ENCODE measurements around the gene CBFB.
"Not testable (repeated sequence)": the region's sequence is repeated elsewhere in the genome, so short reads cannot be mapped to it uniquely, and the experiment has no call there.

CBFB gene

GRCh38 chr16:67116388-67117311, 87.7 kb downstream of the CBFB start:
- in situ Hi-C loops (cut with MboI; ENCODE audit: low sequenced_read_pairs): no loop called here

GRCh38 chr16:67117716-67118115, 88.8 kb downstream of the CBFB start:
- in situ Hi-C loops (cut with MboI; ENCODE audit: low sequenced_read_pairs): no loop called here

- in situ Hi-C loops (cut with MboI; ENCODE audit: low sequenced_read_pairs): no loop called here
These were observed 91.1 kb downstream of the CBFB start for GRCh38 chr16:67120025-67120424.

GRCh38 chr16:67122799-67123198, 93.8 kb downstream of the CBFB start:
- in situ Hi-C loops (cut with MboI; ENCODE audit: low sequenced_read_pairs): not testable (repeated sequence)

GRCh38 chr16:67128417-67128816, 99.5 kb downstream of the CBFB start:
- in situ Hi-C loops (cut with MboI; ENCODE audit: low sequenced_read_pairs): no loop called here

- in situ Hi-C loops (cut with MboI; ENCODE audit: low sequenced_read_pairs): no loop called here
These were observed 99.9 kb downstream of the CBFB start for GRCh38 chr16:67128887-67129286.

- in situ Hi-C loops (cut with MboI; ENCODE audit: low sequenced_read_pairs): no loop called here
These were observed 100.5 kb downstream of the CBFB start for GRCh38 chr16:67129422-67129821.

GRCh38 chr16:67137605-67138004, 108.7 kb downstream of the CBFB start:
- in situ Hi-C loops (cut with MboI; ENCODE audit: low sequenced_read_pairs): no loop called here

GRCh38 chr16:67141391-67141790, 112.4 kb downstream of the CBFB start:
- in situ Hi-C loops (cut with MboI; ENCODE audit: low sequenced_read_pairs): no loop called here

GRCh38 chr16:67142342-67142741, 113.4 kb downstream of the CBFB start:
- in situ Hi-C loops (cut with MboI; ENCODE audit: low sequenced_read_pairs): no loop called here

GRCh38 chr16:67144943-67145342, 116.0 kb downstream of the CBFB start:
- in situ Hi-C loops (cut with MboI; ENCODE audit: low sequenced_read_pairs): no loop called here

- in situ Hi-C loops (cut with MboI; ENCODE audit: low sequenced_read_pairs): no loop called here
These were observed 116.8 kb downstream of the CBFB start for GRCh38 chr16:67145746-67146145.

GRCh38 chr16:67146523-67147357, 117.8 kb downstream of the CBFB start:
- in situ Hi-C loops (cut with MboI; ENCODE audit: low sequenced_read_pairs): no loop called here

- in situ Hi-C loops (cut with MboI; ENCODE audit: low sequenced_read_pairs): no loop called here
These were observed 118.6 kb downstream of the CBFB start for GRCh38 chr16:67147437-67148140.

- in situ Hi-C loops (cut with MboI; ENCODE audit: low sequenced_read_pairs): no loop called here
These were observed 119.3 kb downstream of the CBFB start for GRCh38 chr16:67148221-67148620.

- in situ Hi-C loops (cut with MboI; ENCODE audit: low sequenced_read_pairs): no loop called here
These were observed 119.8 kb downstream of the CBFB start for GRCh38 chr16:67148656-67149275.

- in situ Hi-C loops (cut with MboI; ENCODE audit: low sequenced_read_pairs): loop anchor here (10.0 to 25.0 kb wide), 2 partner anchors 135 to 187 kb away; partner anchors contain the start of gene CES3
These were observed 120.5 kb downstream of the CBFB start for GRCh38 chr16:67149276-67150046.

- in situ Hi-C loops (cut with MboI; ENCODE audit: low sequenced_read_pairs): loop anchor here (10.0 to 25.0 kb wide), 2 partner anchors 135 to 188 kb away; partner anchors contain the start of gene CES3
These were observed 121.3 kb downstream of the CBFB start for GRCh38 chr16:67150047-67150832.

All from HL-60/S4 treated with retinoic acid at 250 ng/mL for 4 days and 3 days (cell line).